ENCODE results near the gene IMPDH1.

DNA sequence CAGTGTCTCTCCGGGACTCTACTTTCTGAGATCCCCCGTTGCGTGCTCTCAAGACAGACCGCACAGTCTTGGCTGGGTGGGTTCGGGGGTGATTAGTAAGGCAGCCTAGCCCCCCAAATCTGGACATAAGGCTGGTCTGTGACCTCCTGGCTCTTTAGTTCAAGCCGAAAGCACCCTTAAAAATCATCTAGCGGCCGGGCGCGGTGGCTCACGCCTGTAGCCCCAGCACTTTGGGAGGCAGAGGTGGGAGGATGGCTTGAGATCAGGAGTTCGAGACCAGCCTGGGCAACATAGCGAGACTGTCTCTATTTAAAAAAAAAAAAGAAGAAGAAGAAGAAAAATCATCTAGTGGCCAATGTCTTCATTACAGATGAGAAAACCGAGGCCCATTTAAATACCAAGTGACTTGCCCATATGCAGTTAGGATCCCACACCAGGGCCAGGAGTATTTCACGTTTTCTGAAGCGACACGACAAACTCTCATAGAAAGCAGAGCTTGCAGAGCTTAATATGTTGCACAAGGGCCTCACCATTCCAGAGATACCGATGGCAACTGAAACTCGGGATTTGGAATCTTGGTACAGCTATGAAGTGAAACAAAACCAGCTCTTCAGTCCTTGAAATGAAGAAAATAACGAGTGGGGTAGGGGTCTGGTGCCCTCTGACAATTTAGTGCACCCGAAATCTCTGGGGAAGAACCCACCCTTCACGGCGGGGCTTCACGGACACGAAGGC lies 45.2 kb upstream of the IMPDH1 start:
- TF ChIP-seq, protein P1, sequence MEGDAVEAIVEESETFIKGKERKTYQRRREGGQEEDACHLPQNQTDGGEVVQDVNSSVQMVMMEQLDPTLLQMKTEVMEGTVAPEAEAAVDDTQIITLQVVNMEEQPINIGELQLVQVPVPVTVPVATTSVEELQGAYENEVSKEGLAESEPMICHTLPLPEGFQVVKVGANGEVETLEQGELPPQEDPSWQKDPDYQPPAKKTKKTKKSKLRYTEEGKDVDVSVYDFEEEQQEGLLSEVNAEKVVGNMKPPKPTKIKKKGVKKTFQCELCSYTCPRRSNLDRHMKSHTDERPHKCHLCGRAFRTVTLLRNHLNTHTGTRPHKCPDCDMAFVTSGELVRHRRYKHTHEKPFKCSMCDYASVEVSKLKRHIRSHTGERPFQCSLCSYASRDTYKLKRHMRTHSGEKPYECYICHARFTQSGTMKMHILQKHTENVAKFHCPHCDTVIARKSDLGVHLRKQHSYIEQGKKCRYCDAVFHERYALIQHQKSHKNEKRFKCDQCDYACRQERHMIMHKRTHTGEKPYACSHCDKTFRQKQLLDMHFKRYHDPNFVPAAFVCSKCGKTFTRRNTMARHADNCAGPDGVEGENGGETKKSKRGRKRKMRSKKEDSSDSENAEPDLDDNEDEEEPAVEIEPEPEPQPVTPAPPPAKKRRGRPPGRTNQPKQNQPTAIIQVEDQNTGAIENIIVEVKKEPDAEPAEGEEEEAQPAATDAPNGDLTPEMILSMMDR (IDR thresholded peaks at IDR 0.05; ENCODE audit: extremely low read depth in 1 of 2, insufficient read depth in 1 of 2, low read depth in 1 of 2, low read length in 2 of 2), result no peak
- TF ChIP-seq MYC (IDR thresholded peaks at IDR 0.05; ENCODE audit: low read depth, low read length), result no peak
- TF ChIP-seq, protein P2, sequence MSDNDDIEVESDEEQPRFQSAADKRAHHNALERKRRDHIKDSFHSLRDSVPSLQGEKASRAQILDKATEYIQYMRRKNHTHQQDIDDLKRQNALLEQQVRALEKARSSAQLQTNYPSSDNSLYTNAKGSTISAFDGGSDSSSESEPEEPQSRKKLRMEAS (IDR thresholded peaks at IDR 0.05; ENCODE audit: insufficient read depth, insufficient read length), result no peak
- no peak for TF ChIP-seq EZH2 (IDR thresholded peaks at IDR 0.05; ENCODE audit: borderline replicate concordance, low read depth, low read length, severe bottlenecking)
- TF ChIP-seq POLR2AphosphoS5 (IDR thresholded peaks at IDR 0.05; ENCODE audit: insufficient read depth, low read depth, low read length), result no peak
